Embryonic facial prominence (tissue), 1 donor: ENCODE results near the gene MRPS23.

ENCODE experiments used
- DNase-seq: peaks from one replicate; pipeline ENCODE4 v3.0.0-alpha.2; 2016; ENCODE audit errors: extremely low spot score

MRPS23 gene

GRCh38 chr17:57879437-57880085, 29.7 kb upstream of the MRPS23 start:
- DNase-seq = no peak

DNA sequence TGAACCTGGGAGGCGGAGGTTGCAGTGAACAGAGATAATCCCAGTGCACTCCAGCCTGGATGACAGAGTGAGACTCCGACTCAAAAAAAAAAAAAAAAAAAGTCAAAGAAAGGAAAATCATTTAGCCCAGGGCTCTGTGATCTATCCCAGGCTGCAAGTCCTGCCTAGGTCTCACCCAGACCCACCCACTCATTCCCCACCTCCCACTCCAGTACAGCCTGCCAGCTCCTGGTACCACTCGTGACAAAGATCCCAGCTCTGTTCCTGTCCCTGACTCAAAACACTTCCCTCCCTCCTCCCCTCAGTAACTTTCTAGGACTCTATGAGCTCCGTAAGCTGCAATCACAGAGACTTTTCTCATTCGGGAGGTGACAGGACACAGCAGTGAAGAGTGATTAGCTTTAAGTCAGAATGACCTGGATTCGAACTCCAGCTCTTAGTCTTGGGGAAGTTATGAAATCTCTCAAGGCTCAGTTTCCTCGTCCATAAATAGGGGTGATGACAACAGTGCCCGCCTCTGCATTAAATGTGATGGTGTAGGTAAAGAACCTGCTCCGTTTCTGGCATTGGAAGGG, 28.0 kb upstream of the MRPS23 start:
- DNase-seq = no peak

- no peak for DNase-seq
Measured at GRCh38 chr17:57876866-57877237, 27.0 kb upstream of the MRPS23 start.

- DNase-seq = no peak
Measured at GRCh38 chr17:57876023-57876865, 26.4 kb upstream of the MRPS23 start.

DNA sequence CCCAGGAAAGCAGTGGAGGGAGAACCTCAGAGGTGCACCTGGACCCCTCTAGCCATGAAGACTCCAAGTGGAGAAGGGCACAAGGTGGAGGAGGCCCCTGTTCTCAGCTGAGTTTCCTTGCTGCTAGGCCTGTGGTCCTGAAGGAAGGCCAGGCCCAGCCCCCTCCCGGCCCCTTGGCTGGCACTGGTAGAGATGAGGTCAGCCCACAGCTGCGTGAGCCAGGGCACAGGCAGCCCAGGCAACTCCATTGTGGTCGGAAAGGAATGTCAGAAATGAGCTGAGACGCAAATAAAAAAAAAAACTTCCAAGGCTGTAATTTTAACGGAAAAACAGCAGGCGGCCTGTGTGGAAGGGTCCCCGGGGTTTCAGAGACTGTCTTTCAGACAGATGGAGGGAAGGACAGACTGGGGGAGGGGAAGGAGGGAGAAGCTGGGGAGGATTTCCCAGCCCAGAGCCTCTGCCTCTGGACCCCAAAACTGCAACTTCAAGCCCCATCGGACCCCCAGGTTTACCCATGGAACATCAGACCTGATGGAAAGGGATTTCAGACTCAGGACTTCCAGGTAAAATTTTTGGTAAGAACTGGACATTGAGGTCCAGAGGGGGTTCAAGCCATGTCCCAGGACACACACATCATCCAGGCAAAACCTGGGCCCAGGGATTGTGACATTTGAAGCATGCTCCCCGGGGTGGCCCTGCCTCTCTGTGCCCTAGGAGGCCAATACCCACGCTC, 25.6 kb upstream of the MRPS23 start:
- peak; percentile 90 for DNase-seq

DNA sequence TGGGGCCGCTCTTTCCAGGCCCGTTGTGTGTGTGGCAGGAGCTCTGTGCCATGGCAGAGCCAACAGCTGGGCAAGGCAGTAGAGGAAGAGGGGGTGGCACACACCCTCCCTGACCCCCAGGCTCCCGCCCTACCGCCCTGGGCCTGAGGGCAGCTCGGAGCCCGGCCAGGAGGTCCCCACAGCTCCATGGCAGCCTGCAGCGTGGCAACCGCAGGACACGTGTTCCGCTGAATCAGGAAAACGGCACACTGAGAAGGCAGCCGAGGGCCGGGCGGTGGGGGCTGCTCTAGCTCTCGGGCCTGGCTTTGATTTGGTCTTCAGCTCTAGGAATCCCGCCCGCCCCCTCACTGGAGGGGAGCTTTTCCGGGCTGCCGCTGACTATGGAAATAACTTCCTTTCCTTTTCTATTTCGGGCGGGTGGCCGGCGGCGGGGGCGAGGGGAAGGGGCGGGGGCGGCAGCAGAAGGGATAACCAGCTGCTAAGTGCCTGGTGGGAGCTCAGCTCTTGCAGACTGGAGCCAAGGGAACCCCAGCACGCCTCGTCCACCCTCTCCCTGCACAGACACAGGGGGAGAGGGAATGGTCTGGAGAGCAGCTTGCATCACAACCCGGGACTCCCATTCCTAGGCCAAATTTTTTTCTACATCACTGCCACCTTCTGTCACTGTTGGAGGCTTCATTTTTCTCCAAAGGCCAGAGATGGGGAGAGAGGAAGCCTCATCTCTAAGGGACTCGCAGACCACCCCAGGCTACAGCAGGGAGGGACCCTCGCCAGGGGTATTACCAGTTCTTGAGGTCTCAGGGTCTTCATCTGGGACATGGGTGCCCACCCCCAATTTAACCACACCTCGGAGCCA, 24.8 kb upstream of the MRPS23 start:
- peak; percentile 95 for DNase-seq

GRCh38 chr17:57874058-57874419, 24.2 kb upstream of the MRPS23 start:
- DNase-seq = no peak

GRCh38 chr17:57873261-57874057, 23.6 kb upstream of the MRPS23 start:
- DNase-seq = no peak

GRCh38 chr17:57872536-57872935, 22.7 kb upstream of the MRPS23 start:
- no peak for DNase-seq

DNA sequence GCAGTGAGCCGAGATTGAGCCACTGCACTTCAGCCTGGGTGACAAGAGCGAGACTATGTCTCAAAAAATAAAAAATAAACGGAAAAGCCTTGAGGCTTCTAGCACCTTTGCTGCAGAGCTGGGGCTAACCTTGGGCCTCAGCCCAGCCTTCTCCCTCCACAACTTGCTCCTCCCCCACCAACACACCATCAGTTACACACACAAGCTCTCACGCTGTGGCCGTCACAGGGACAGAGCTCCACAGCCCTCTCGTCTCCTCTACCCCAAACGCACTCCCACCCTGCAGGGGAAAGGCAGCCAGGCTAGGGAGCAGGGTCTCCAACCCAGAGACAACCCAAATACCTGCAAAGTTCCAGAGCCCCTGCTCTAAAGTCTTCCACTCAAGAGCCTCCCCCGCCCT, 22.0 kb upstream of the MRPS23 start:
- DNase-seq = no peak

DNA sequence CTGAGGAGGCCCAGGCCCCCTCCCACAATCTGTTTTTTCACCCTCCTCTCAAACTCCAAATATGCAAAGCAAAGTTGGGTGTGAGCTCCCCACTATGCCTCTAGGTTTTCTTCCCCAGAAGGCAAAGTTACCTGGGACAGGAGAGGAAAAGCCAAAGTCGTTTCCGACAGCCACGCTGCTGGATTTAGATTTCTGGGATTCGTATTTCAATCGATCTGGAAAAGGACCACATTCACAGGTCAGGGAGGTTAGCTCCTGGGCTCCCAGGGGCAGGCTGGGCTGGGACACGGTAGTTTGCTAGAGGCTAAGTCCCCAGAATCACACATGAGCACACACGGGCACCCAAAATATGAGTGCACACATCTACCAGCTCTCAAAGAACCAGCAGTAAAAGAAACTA, 21.3 kb upstream of the MRPS23 start:
- DNase-seq = no peak

DNA sequence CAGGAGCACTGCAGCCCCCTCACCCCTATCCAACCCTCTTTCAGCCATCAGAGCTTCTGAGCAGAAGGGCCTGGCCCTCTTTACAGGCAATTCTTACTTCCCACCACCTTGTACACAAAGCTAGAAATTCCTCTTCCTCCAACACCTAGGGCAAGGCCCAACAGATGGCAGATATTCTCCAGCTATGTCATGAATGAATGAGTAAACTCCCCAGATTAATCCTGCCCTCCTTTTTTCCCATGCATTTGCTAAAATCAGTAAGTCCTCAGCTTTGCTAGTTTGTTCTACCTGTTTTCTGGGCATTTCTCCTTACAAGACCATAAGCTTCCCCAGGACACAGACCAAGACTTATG, 20.4 kb upstream of the MRPS23 start:
- no peak for DNase-seq

DNA sequence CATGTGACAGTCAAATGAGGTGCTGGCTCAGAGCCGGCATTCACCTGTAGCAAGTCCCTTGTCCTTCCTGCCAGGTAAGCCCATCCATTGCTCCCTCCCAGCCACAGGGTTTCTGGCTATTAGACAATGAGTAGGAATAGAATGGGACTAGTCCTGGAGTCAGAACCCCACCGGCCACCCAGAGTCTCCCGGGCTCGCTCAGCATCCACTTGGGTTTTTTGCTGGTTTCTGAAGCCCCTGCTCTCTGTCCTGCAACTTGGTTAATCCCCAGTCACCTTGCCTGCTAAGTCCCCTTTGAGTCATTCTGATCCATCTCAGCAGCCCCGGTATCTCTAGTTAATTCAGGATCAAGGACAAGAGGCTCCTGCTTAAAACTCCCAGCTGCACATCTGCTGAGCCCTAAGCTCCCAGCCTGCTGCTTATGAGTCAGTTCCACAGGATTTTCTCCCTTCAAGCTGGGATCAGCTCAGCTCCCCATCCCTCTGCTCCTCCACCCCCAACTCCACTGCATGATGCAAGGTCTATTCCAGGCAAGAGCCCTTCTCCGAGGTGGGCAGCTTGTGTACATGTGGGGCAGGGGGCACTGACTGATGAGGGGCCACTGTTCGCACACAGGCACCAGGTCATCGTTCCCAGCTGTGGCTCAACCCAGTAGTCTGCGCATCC, 19.9 kb upstream of the MRPS23 start:
- no peak for DNase-seq

- DNase-seq = no peak
Measured at GRCh38 chr17:57868910-57869616, 19.2 kb upstream of the MRPS23 start.

DNA sequence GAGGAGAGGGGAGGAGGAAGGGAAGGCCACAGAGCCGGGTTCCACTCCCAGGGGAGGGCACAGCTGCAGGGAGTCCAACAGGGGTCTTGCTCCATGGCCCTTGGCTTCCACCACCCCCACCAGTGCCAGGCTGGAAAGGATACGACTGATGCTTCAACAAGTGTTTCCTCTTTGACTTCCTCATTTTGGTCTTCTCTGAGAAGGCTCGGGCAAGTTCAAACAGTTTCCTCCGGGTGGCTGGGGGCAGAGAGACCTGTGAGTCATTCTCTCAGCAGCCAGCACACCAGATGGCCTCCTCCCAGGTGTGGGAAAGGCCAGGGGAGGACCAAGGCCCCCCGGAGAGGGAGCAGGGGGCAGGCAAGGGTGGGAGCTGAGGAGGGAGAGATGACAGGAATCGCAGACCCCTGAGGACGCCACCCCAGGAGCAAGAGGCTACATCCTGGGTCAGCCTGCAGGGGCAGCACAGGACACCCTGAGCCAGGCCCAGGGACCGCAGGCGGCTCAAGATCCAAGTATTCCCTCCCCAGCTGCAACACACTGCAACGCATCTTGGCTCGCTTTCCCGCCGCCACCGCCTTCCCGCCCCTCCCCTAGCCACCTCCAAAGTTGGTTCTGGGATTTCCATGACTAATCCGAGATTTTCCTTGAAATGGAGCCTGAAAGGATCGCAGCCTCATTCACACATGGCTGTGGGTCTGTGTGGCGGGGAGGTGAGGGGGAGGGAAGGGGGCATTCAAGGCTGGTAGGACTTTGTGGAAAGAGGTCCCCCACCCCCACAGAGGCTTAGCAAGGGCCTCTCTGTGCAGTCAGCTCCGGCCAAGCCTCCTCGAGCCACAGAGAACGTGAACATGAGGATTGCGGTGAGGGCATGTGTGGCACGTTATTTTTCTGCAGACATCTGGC, 18.4 kb upstream of the MRPS23 start:
- DNase-seq = no peak

DNA sequence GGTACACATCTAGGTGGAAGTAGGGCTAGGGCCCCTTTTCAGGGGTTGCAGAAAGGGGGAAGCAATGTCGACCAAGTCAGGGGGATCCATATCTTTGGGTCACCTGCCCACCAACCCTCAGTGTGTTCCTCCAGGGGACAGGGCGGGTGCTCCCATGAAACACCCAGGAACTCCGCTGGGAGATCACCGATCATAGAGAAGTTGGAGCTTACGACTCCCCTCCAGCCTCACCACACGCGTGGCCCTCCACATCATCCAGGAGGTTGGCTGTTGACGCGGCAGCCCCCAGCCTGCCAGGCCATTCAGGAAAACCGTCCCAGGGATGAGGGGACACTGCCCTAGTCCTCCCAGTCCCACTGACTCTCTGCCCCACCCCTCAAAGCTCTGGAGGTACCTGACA, 17.3 kb upstream of the MRPS23 start:
- no peak for DNase-seq

- no peak for DNase-seq
Measured at GRCh38 chr17:57866723-57867122, 16.9 kb upstream of the MRPS23 start.

DNA sequence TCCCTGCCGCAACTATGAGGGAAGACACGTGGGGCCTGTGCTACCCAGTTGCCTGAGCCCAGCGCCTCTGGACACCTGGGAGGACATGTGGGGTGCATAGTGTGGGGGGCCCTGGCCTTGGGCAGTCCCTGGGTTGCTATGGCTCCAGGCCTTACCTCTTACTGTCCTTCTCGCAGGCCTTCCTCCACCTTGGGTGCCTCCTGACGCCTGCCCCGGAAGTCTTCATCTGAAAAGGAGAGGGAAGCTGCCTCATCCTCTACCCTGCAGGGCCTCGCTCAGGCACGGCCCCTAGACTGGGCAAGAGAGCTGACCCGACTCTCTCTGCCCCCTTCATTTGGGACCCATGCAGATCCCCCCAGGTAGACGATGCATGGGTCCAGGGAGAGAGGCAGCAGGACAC, 16.5 kb upstream of the MRPS23 start:
- no peak for DNase-seq

GRCh38 chr17:57864273-57864672, 14.4 kb upstream of the MRPS23 start:
- DNase-seq = no peak
